ENCODE results near the gene PDZRN3. TPM values are rescaled to one million over a fixed set of nuclear protein-coding genes. Genes with fewer than 3 reads are reported as not detected.

Gene PDZRN3
- polyA plus RNA-seq, 1 of the 3 experiments (the other 2 are of a cell fraction): 10.3 TPM

DNA sequence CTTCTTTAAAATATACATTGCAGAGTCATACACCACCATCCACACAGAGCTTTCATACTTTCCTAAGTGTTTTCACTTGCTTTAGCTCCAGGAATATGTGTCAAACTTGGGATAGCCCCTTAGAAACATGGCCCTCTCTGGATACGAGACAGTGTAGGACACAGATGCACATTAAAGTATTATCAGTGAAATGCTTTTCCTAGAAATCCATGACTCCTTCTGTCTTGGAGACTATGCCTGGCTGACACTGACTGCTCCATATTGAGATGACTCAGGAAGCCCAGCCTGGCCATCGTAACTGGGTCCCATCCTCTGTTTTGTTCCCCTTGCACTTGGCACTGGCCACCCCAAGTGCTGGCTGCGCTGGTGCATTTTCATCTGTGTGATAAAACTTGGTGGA, 204.8 kb downstream of the PDZRN3 start:
- H3K9me2 ChIP-seq: no peaks in the 10 kb centered on the region
- H3K9me3 ChIP-seq: no peaks in the 10 kb centered on the region
- peaks cover 45% of the 10 kb centered on the region for H3K79me2 ChIP-seq (ENCODE audit: insufficient read depth)
- peaks cover 14% of the 10 kb centered on the region for H3F3A ChIP-seq (replicated peaks; ENCODE audit: insufficient read depth)
- peaks cover 43% of the 10 kb centered on the region; the same call in 1 of the 2 replicates for H4K20me1 ChIP-seq (ENCODE audit: insufficient read depth)
- DNase-seq: no peak
- H3K4me3 ChIP-seq (ENCODE audit: low read depth in 2 of 2, low read length in 1 of 2): no peak overlapping the region
- peaks cover 0 to 8% of the 10 kb centered on the region in 2 experiments for H3K36me3 ChIP-seq (replicated peaks in 1 of 2; ENCODE audit: control insufficient read depth in 1 of 2, insufficient read depth in 2 of 2, low read length in 1 of 2)
- no peaks in the 10 kb centered on the region for H3K27me3 ChIP-seq (ENCODE audit: insufficient read depth)
- H3K9ac ChIP-seq: no peak overlapping the region
- WGBS (ENCODE audit: low lambda C conversion rate): 65% methylated on average over 2 of the region's 3 CpGs
- peaks cover 0 to 32% of the 10 kb centered on the region in 2 experiments; a peak in 2 of 4 replicates for H3K4me1 ChIP-seq (ENCODE audit: control insufficient read depth in 1 of 2, insufficient read depth in 2 of 2, low read depth in 1 of 2, low read length in 1 of 2)
- TF ChIP-seq MXI1 (IDR thresholded peaks at IDR 0.05; ENCODE audit: low read depth, low read length) (no peak), JUND (IDR thresholded peaks at IDR 0.05) (no peak), GABPA (IDR thresholded peaks at IDR 0.05; ENCODE audit: low read depth) (no peak), TEAD4 (IDR thresholded peaks at IDR 0.05; ENCODE audit: borderline replicate concordance, insufficient read depth) (no peak), MEF2A (IDR thresholded peaks at IDR 0.05; ENCODE audit: borderline replicate concordance, low read depth) (no peak), NRF1 (IDR thresholded peaks at IDR 0.05; ENCODE audit: low read depth, low read length) (no peak), TAF1 (IDR thresholded peaks at IDR 0.05; ENCODE audit: borderline replicate concordance, low read depth, low read length) (no peak), FOXM1 (IDR thresholded peaks at IDR 0.05; ENCODE audit: low read depth) (no peak), SIN3A (IDR thresholded peaks at IDR 0.05; ENCODE audit: borderline replicate concordance, low read depth, low read length) (no peak), EZH2phosphoT487 (IDR thresholded peaks at IDR 0.05; ENCODE audit: borderline replicate concordance, low read depth) (no peak), NFIC (IDR thresholded peaks at IDR 0.05; ENCODE audit: borderline replicate concordance) (no peak), RXRA (IDR thresholded peaks at IDR 0.05; ENCODE audit: borderline replicate concordance, low read depth) (no peak)
- TF ChIP-seq, protein P1, sequence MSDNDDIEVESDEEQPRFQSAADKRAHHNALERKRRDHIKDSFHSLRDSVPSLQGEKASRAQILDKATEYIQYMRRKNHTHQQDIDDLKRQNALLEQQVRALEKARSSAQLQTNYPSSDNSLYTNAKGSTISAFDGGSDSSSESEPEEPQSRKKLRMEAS (IDR thresholded peaks at IDR 0.05; ENCODE audit: low read depth): no peak
- TF ChIP-seq, protein P2, sequence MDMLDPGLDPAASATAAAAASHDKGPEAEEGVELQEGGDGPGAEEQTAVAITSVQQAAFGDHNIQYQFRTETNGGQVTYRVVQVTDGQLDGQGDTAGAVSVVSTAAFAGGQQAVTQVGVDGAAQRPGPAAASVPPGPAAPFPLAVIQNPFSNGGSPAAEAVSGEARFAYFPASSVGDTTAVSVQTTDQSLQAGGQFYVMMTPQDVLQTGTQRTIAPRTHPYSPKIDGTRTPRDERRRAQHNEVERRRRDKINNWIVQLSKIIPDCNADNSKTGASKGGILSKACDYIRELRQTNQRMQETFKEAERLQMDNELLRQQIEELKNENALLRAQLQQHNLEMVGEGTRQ (IDR thresholded peaks at IDR 0.05; ENCODE audit: borderline replicate concordance, low read depth, low read length): no peak
- TF ChIP-seq, protein P3, sequence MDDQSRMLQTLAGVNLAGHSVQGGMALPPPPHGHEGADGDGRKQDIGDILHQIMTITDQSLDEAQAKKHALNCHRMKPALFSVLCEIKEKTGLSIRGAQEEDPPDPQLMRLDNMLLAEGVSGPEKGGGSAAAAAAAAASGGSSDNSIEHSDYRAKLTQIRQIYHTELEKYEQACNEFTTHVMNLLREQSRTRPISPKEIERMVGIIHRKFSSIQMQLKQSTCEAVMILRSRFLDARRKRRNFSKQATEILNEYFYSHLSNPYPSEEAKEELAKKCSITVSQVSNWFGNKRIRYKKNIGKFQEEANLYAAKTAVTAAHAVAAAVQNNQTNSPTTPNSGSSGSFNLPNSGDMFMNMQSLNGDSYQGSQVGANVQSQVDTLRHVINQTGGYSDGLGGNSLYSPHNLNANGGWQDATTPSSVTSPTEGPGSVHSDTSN (IDR thresholded peaks at IDR 0.05): no peak
- TF ChIP-seq, protein P4, sequence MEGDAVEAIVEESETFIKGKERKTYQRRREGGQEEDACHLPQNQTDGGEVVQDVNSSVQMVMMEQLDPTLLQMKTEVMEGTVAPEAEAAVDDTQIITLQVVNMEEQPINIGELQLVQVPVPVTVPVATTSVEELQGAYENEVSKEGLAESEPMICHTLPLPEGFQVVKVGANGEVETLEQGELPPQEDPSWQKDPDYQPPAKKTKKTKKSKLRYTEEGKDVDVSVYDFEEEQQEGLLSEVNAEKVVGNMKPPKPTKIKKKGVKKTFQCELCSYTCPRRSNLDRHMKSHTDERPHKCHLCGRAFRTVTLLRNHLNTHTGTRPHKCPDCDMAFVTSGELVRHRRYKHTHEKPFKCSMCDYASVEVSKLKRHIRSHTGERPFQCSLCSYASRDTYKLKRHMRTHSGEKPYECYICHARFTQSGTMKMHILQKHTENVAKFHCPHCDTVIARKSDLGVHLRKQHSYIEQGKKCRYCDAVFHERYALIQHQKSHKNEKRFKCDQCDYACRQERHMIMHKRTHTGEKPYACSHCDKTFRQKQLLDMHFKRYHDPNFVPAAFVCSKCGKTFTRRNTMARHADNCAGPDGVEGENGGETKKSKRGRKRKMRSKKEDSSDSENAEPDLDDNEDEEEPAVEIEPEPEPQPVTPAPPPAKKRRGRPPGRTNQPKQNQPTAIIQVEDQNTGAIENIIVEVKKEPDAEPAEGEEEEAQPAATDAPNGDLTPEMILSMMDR (IDR thresholded peaks at IDR 0.05): no peak
- TF ChIP-seq, protein P5, sequence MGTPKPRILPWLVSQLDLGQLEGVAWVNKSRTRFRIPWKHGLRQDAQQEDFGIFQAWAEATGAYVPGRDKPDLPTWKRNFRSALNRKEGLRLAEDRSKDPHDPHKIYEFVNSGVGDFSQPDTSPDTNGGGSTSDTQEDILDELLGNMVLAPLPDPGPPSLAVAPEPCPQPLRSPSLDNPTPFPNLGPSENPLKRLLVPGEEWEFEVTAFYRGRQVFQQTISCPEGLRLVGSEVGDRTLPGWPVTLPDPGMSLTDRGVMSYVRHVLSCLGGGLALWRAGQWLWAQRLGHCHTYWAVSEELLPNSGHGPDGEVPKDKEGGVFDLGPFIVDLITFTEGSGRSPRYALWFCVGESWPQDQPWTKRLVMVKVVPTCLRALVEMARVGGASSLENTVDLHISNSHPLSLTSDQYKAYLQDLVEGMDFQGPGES (IDR thresholded peaks at IDR 0.05; ENCODE audit: low read depth, low read length): no peak
- ChIA-PET CTCF (interaction anchor here (1.2 to 1.8 kb wide), 3 partner anchors 12 to 83 kb away, joined by 3 to 10 read pairs (median 6); no protein-coding TSS in a partner anchor), POLR2A (no interaction called here)
- peak overlapping the region; percentile 22 to 61; a peak in 3 of 4 replicates for H3K27ac ChIP-seq (ENCODE audit: low read depth in 2 of 2, low read length in 1 of 2)
- peak overlapping the region; percentile 11; the same call in 1 of the 2 replicates for H3K4me2 ChIP-seq
- H2AFZ ChIP-seq (ENCODE audit: low read depth): no peak overlapping the region

Data from SK-N-SH (cell line).